NCI-H146 treated with DMSO at 0.1 percent for 48 hours (cell line): Measurements from ENCODE around the gene LRRC45.
A peak's percentile ranks its signal among the peaks of the same experiment; 100 is the strongest.

Source experiments
- DNase-seq: peaks from one replicate; lab custom pipeline; 2025; ENCODE audit not compliant: unreplicated experiment; lab: John Stamatoyannopoulos, UW

The LRRC45 gene

DNA sequence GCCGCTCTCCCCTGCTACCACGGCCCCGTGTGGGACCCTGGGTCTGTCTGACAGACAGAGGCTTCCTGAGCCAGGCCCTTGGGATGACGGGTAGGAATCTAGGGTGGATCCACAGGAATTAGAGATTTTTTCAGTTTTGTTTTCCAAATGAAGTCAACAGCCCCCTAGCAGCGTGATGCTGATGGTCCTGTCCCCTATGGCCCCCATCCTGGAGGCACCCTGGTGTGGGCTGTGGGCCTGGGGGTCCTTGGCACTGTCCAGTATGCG lies 15.9 kb upstream of the LRRC45 start:
- no peak for DNase-seq

GRCh38 chr17:82007495-82008257 lies 15.4 kb upstream of the LRRC45 start:
- no peak for DNase-seq

GRCh38 chr17:82008258-82008940 lies 14.7 kb upstream of the LRRC45 start:
- DNase-seq, result no peak

- DNase-seq, result no peak
Observed at GRCh38 chr17:82008941-82009405, 14.1 kb upstream of the LRRC45 start.

DNA sequence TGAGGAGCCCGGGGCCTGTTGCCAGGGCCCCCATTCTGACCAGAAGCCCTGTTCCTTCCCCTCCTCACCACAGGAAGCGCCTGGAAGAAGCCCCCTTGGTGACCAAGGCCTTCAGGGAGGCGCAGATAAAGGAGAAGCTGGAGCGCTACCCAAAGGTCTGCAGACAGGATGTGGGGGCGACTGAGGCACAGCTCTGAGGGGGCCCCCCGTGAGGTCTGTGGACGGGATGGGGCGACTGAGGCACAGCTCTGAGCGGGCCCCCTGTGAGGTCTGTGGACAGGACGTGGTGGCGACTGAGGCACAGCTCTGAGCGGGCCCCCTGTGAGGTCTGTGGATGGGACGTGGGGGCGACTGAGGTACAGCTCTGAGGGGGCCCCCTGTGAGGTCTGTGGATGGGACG lies 13.7 kb upstream of the LRRC45 start:
- DNase-seq, result no peak

DNA sequence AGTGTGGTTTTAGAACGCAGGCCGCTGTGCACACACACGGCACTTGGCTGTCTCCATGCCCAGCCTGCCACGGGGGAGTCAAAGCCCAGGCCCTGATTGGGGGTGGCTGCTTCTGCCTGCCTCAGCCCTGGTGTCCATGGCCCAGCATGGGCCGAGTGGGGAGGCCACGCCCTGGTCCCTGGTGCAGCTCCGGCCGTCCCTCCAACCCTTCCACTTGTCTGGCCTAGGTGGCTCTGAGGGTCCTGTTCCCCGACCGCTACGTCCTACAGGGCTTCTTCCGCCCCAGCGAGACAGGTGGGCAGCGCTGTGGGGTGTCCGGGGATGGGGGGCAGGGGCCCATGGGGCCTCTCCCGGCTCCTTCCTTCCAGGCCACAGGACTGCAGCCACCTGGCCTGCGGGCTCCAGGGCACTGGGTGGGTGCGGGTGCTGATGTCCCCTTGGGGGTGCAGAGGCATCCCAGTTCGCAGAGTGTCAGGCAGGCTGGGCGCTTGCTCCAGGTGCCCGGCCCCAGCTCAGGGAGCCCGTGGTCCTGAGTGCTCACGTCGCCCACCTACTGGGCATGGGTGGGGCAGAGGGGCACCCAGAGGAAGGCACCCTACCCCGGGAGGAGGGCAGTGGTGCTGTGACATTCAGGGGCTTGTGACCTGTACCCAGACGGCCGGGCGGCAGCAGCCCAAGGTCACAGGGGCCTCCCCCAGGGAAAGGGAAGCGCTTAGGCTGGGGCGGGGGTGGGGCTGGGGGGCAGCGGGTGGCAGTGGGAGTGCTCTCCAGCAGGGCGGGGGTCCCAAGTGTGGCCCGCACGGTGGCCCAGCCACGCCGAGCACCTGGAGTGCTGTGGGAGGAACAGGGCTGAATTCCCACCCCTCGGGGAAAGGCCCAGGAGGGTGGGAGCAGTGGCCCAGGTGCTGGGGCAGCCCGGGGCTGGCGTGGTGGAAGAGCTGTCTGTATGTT lies 12.3 kb upstream of the LRRC45 start:
- DNase-seq, result no peak

DNA sequence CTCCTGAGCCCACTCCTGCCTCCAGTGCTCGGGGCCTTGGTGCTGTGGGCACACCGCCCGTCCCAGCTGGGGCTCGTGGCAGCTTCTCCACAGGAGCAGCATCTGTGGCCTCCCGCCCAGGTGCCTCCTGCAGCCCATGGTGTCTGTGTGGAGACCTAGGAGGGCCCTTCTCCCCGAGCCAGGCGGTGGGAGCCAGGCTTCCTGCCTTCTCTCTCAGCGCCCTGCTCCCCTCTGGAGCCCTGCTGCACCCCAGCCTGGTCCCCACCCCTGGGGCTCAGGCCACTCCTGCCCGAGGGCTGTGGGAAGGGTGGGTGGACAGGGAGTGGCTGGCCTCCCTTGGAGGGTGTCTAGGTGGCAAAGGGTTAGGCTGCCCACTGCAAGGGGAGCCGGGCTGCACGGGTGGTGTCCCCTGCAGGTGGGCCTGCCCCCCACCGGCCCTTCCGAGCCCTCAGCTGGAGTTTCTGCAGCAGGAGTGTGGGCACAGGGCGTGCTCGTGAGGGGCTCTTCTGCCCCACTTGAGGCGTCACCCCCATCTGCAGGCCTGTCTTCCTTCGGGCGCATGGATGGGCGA lies 11.4 kb upstream of the LRRC45 start:
- no peak for DNase-seq

- DNase-seq, result no peak
Observed at GRCh38 chr17:82012261-82012639, 10.9 kb upstream of the LRRC45 start.

DNA sequence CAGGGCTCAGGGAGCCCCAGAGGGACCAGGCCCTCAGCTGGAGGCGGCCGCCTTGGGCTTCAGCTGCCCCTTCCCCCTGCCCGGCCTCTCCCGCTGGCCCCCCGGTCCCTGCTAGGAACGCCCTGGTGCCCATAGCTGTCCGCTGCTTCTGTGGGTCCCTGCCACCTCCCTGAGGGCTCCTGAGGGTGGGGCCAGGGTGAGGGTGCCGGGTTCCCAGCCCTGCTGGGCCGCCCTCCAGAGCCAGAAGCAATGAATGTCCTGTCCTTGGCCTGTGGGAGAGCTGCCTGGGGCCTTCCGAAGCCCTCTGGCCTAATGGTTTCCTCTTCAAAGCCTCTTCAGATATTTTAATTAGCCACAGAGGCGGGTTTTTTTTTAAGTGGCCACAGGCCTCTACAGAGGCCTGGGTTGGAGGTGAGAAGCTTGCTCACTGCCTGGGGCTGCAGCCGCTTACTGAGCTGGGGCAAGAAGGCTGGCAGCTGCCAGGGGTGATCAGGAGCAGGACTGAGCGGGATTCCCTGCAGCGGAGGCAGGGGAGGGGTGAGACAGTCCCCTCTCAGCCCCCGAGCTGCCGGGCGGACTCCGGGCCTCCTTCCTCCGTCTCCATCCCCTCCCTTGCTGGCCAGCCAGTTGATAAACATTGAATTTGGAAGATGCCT lies 10.3 kb upstream of the LRRC45 start:
- no peak for DNase-seq

DNA sequence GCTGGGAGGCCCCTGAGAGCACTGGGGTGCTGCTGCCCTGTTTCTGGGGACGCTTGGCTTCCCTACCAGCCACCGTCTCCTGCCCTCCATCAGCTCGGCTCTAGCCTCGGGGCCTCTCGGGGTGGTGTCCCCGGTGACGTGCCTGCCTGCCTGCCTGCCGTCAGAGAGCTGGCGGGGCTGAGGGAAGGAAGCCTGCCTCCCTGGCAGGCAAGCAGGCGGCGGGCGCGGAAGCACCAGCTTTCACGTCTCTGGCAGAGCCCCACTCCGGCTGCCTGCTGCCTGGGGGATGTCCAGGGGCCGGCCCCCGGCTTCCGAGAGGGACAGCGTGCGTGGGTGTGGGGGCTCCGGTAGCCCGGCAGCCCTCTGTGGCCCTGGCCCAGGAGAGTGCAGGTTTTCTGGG lies 9.8 kb upstream of the LRRC45 start:
- DNase-seq, result no peak

- no peak for DNase-seq
Observed at GRCh38 chr17:82013772-82014321, 9.3 kb upstream of the LRRC45 start.

DNA sequence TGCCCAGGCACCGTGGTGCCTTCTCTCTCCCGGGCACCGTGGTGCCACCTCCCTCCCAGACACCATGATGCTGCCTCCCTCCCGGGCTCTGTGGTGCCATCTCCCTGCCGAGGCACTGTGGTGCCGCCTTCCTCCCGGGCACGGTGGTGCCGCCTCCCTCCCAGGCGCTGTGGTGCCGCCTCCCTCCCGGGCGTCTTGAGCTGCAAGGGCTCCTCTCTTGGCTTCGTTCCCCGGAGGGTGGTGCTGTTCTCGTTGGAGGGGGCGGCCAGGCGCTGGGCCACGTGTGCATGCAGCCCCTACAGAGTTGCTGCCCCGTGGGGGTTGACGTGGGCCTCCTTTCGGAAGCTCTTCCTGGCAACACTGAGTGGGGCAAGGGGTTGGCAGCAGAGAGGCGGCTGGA lies 8.7 kb upstream of the LRRC45 start:
- DNase-seq, result no peak

GRCh38 chr17:82014971-82015310 lies 8.2 kb upstream of the LRRC45 start:
- DNase-seq, result no peak

GRCh38 chr17:82015311-82015971 lies 7.7 kb upstream of the LRRC45 start:
- DNase-seq, result no peak

DNA sequence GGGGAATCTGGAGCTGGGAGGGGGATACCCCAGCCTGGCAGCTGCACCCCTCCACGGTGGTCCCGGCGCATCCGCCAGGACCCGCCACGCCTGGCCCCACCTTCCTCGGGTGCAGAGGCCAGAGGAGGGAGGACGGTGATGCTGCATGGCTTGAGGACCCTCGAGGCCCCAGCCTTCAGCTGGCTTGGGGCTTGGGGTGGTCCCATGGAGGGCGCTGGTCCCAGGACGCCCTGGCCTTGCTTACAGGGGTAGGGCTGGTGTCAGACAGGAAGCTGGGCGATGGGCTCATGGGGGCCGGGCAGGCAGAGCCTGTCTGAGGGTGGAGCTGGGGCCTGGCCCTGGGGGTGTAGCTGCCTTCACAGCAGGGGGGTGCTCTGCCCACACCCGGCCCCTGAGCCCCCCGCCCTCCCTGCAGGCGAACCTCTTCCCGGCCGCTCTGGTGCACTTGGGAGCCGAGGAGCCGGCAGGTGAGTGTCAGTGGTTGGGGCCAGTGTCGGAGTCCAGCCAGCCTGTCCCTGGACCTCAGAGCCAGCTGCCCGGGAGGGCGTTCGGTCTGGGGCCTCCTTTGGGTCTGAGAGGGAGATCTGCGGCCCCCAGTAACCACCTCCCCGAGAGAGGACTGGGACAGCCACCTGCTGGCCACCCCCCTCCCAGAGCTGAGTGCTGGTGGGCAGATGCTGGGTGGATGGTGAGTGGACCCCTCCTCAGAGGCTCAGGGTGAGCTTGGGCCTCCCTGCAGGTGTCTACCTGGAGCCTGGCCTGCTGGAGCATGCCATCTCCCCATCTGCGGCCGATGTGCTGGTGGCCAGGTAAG lies 6.8 kb upstream of the LRRC45 start:
- DNase-seq, result no peak

GRCh38 chr17:82016875-82017459 lies 6.1 kb upstream of the LRRC45 start:
- DNase-seq, result no peak

- DNase-seq, result no peak
Observed at GRCh38 chr17:82017612-82018151, 5.4 kb upstream of the LRRC45 start.

DNA sequence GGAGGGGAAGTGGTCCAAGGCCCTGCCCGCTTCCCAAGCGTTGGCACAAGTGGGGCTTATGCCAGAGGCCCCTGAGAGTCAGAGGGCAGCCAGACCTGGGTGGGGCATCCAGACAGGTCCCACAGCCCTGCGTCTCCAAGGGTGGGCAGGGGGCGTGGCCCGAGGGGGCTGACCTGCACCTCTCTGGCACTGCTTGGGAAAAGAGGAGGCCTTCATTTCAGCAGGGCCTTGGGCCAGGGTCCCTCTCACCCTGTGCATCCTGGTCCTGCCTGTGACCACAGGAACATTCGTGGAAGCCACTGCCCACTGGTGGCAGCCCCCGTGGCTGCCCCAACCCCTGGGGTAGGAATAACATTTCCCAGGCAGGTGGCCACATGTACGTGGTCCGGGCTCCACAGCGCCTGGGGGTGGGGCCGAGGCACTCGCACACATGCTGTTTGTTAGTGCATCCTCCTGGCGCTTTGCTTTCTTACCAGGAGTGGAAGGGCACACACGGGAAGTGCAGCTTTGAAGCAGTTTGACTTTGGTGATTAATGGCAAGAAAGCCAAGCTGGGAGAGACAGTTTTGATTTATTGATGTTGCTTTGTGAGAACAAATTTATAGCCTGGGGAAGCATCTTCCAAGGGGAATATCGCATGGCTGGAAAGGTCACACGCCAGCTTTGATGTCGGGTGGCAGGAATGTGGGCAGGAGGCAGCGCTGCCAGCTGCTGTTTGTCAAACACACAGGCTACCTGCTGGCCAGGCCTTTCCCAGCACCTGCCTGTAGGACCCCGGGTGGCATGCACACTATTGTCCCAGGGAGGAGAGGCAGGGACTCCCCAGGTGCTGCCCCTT lies 4.7 kb upstream of the LRRC45 start:
- DNase-seq, result peak; percentile 17
